NCI-H82 (cell line): Measurements from ENCODE around the gene GFI1B.
A peak's percentile ranks its signal among the peaks of the same experiment; 100 is the strongest.
"Not testable (repeated sequence)": the region's sequence is repeated elsewhere in the genome, so short reads cannot be mapped to it uniquely, and the experiment has no call there.

Experiments used
- DNase-seq: peaks from one replicate; lab custom pipeline; 2025; lab: John Stamatoyannopoulos, UW

Gene GFI1B

DNA sequence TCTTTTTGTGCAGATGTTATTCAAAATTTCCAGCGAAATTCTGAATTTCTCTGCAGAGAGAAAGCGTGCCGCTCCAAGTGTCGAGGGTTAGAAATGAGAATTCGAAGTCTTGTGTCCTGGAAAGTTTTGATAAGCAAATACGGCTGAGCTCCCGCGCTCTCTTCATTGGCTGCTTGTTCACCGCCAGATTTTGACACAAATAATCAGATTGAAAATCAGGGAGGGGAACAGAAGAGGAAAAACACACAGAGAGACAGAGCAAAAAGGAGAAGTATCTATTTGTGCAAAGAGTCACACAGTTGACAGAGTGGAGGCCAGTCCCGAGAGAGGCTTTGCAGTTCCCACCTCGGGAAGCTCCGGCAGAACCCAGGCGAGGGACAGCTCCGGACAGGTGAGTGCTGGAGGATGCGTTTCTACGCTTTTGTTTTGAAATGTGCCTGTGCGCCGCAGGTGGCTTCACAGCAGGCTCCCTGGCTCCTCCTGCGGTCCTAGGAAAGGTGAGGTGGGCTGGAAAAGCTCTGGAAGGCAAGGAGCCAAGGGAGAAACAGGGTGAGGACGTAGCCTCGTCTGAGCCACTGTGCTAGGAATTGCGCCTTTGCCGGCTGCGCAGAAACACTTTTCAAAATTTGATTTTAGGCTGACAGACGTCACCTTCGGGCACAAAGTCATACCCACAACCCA, at the start of gene GFI1B:
TSS of gene GFI1B (plus strand) at position 244 of the 681 bp plus-strand sequence. CDS start 7,985 bp downstream, outside the sequence.
- DNase-seq, result no peak

DNA sequence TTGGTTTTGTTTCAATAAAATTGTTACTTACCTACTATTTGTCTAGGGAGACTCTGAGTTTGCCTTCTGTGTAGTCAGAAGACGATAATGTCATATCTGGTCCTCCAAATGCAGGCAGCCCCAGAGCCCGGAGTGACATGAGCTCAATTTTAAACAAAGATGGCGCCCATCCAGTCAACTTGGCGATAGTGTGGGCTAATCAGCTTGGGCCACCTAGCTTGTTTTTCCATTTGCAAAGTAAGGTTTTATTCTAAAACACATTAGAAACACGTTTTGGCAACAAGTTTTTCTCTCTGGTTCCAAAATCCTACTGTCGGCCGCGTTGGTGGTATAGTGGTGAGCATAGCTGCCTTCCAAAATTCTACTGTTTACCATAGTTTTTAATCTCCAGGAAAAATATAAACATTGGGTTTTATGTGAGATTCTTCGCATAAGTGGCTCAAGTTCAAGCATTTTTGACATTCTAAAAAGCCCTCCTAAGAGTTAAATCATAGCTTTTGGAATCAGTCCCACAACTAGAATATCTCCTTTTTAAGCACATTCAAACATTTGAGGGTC, 47.2 kb upstream of the GFI1B start:
- no peak for DNase-seq

DNA sequence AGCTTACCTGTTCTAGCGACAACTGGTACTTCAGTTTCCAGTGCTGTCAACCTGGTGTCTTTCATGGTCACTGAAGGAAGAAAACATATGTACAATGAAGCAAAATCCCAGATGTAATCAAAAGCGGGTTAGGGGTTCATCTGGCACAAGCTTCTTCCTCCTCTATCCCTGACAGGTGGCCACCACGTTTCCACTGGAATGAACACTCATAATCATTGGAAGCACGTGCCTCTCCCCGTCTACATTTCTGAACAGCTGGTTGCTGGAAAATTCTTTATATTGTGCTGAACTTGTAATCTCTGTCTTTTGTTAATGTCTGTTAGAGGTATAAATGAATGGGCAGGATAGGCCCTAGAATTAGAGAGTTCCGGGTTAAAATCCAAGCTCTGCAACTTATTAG, 43.5 kb upstream of the GFI1B start:
- DNase-seq, result peak; percentile 58

DNA sequence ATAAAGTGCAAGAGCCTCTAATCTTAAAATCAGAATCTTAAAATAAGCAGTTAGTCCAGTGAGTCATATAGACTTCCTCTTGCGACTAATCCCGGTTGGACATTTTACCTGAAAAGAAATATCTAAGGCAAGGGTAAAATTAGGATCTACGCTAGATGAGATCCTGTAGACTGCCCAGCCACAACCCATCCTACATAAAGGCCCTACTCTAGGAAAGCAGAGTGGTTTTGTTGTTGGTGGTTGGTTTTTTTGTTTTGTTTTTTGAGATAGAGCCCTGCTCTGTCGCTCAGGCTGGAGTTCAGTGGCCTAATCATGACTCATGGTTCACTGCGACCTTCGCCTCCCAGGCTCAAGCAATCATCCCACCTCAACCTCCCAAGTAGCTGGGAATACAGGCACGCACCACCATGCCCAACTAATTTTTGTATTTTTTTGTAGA, 41.0 kb upstream of the GFI1B start:
- DNase-seq, result no peak

DNA sequence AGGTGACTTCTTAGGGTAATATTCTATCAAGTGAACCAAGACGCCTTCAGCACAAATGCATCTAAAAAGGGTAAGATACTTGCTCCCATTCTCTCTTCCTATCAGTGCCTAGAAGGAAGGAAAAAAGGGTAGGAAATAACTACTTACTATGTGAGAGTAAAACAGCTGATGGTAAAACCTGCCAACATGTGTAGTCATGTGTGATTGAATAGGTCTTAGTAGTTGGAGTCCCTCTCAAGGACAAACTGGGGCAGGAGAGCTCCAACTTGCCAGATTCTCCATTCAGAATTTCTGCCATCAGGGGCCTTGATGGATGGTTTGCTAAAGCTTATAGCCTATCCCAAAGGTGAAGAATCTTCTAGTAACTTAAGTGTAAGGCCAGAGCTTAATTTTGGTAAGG, 39.3 kb upstream of the GFI1B start:
- DNase-seq, result no peak

DNA sequence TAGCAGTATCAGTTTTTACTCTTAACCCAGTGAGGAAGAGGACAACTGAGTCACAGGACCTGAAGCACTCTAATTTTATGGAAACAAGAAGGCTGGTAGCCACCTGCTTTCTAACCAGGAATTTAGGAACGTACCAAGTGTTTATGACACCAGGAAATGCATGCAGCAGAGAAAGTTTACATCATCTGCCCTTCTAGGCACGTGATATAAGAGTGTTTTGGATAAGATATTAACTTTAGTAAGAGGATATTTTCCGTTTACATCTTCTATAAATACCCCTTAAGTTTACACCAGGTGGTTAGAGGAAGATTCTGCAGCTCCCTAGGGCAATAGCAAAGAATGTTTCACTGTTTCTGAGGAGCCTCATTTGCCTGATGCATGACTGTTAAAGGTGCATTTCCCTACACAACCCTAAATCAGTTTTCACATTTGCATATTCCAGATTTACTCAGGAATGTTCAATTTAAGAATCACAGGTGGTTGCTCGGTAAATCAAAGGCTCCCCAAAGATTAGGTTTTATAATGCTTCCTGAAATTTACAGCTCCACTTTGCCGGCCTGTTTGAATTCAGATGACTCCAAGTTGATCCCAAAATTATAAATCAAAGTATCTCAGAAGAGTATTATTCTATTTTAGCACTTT, 35.8 kb upstream of the GFI1B start:
- DNase-seq, result no peak

DNA sequence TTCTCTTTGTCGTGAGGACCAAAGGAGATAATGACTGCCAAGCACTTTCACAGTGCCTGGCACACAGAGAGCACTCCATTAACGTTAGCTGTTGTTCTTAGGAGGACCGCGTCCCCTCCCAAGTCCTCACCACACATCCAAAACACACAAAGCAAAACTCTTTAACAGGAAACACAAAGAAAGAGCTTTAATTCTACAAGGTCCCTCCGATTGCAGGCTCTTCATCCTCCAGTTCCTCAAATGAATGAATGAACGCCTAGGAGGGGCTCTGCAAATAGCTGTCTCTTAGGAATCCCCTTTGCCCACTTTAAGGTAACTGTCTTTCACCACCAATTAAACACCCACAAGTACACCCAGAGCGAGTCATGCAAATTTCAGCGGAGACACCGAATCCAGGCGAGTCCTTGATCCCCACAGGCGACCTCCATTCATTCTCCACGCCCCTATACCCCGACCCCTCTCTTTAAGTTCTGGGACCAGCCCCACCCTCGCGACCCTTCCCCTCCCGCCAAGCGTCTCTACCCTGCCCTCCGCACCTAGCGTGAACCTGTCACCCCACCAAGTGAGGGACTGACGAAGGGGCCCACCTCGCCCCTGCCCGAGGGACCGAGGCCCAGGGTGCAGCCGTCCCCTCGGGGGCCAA, 34.7 kb upstream of the GFI1B start:
- peak; percentile 29 for DNase-seq

DNA sequence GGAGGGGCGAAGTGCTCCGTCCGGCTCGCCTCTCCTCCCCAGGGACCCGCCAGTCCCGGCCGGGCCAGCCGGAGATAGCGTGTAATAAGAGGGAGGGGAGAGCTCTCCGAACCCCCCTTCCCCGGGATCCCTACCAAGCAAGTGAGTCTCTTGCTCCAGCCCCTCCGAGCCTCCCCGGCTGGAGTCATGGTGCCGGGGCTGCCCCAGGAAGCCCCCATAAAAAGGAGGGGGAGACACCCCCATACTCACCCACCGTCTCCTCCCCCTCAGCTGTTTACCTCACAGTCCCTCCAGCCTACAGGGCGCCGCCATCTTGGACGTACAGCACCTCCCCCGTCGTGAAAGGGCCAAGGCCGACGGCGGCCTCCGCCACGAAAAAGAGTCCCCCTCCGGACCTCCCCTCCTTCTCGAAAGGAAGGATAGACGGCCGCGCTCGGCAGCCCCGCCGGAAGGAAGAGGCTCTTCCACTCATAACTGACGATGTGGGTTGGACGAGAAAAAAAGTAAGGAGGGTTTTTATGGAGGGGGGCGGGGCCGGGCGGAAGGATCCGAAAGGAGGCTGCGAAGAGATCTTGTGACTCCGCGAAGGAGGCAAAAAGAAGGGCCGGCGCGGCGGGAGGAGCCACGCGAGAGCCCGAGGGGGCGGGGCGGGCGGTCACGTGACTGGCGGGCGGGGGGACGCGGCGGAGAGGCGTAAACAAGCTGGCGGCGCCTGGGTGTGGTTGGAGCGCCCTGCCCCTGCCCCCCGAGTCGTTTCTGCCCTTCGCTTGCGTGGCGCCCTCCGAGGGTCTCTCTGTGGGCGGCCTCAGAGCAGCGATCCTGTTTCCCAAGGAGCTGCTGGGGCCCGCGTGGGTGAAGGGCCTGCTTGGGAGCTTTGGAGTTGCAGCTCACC, 34.0 kb upstream of the GFI1B start, which contains the start of gene TSC1:
TSS of gene TSC1 (minus strand) at position 323 of the 892 bp plus-strand sequence. CDS start 15,744 bp downstream, outside the sequence.
- peak; percentile 96 for DNase-seq

DNA sequence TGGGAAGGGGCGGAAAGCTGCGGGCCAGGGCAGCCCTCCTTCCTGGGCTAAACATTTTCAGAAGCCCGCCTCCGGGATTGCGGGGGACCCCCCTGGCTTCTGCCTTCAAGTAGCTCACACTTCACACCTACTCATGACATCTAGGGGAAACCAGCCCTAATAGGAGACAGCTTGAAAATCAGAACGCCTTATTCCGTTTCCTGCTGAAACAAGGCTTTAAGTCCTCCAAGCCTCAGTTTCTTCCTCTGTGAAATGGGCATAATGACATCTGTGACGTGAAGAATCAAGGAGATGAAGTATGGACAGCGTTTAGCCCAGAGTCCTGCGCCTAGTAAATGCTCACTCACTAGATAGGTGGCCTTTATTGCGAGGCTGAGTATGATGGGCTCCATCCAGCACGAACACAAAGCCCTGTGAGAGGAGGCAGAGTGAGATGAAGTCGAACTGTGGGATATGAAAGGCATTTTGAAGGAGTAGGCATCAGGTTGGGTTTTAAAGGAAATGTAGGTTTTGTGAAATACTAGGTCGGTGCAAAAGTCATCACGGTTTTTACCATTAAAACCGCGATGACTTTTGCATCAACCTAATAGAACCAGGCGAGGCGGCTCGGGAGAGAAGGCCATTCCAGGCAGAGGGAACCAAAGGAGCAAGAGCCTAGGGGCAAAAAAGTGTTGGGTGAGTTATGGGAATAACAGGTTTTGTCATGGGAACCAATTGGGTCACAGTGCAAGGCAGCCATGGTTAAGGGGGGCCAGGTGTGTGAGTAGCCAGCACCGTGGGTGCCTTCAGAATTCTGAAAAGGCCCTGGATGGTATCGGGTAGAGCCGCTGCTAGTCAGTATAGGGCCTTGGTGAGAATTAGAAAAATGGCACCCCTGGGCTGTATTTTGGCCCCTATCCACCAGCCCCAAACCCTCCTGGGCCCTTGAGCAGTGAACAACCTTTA, 33.0 kb upstream of the GFI1B start:
- DNase-seq, result no peak

DNA sequence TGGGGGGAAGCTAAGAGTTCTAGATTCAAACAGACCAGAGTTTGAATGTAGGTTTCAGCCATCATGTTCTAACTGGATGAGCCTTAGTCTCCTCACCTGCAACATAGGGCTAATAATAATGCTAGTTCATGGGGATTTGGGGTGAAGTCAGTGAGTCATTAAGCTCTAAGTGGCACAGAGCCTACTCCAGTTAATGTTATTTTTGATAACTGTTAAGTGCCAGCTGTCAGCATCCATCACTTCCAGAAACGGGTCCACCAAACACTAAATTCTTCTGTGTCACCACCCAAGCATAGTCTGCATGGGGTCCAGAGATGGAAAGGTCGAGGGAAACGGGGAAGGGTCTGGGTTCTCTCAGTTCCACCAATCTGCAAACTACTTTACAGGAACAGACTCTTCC, 32.3 kb upstream of the GFI1B start:
- DNase-seq, result no peak

DNA sequence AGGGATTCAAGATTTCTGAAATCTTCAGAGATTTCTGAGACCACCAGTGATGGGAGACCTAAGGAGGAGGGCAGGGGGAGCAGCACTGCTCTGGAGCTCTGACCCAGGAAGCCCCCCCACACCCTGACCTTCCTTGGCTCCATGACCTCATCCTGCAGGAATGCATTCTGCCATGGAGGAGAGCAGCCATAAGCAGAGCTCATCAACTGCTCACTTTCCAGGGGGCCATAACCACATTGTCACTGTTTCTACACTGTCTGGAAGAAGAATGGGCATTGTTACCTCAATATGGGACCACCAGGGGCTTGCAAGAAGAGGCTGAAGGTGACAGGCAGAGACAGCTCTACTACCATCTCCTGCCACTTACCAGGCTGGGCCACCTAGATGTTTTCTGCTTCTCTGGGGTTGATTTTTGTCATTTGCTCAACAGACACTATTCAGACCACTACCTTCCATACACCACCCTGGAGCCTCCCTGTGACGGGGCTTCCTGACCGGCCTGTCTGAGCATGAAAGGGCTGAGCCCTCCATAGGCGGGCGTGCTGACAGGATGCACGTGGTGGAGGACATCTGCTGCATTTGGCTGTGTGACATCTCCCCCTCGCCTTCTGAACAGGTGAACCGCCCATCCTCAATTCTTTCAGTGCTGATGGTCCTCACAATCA, 31.7 kb upstream of the GFI1B start:
- DNase-seq, result no peak

DNA sequence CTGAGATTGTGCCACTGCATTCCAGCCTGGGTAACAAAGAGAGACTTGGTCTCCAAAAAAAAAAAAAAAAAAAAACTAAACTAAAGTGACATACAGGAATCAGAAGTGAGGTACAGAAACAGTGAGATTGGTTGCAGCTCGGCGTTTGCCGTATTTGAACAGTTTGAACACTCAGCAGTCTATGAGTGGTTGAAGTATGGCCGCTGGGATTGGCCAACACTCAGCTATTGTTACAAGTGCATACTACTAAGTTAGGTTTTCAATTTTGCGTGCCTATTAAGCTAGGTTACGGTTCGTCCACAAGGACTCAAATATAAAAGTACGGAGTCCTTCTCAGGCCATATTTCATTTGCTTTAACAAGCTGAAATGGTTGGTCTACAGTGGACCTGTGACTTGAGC, 30.7 kb upstream of the GFI1B start:
- no peak for DNase-seq

DNA sequence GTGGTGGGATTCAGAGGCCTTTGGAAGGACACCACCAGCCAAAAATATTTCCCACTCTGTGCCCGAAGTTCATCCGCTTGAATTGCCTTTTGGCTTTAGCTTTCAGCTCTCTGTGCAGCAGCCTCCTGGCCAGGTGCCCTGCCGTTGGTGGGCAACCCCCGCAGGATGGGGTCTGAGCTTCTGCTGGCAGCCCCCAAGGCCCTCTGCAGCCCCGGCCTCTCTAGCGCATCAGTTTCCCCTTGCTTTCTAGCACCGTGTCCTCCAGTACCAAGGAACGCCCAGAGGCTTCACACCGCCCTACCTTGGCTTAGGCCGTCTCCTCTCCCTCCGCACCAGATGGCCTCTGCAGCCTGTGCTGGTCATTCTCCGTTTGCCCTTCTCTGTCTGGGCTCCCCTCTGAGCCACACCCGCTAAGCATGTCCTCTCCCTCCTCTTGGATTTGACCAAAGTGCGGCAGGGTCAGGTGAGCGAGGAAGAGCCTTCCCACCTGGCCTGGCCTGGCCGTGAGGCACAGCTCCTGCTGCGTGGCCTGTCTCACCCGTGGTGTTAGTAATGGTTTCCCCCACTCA, 29.9 kb upstream of the GFI1B start:
- DNase-seq, result no peak

DNA sequence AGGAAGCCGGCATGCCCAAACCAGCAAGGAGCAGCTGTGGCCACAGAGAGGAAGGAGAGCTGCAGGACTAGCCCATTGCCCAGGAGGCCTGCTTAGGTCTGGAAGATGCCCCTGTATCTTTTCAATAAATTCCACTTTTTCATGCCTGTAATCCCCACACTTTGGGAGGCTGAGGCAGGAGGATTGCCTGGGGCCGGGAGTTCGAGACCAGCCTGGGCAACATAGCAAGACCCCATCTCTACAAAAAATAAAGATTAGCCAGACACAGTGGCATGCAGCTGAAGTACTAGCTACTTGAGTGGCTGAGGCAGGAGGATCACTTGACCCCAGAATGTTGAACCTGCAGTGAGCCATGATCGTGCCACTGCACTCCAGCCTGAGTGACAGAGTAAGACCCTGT, 28.8 kb upstream of the GFI1B start:
- DNase-seq, result no peak

DNA sequence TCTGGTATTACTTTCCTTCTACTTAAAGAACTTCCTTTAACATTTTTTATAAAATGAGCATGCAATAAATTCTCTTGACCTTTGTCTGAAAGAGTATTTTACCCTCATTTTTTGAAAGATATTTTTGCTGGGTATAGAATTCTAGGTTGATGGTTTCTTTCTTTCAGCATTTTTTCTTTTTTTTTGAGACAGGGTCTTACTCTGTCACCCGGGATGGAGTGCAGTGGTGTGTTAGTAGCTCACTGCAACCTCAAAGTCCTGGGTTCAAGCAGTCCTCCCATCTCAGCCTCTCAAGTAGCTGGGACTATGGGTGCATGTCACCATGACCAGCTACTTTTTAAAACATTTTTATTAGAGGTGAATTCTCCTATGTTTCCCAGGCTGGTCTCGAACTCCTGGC, 23.4 kb upstream of the GFI1B start:
- no peak for DNase-seq

DNA sequence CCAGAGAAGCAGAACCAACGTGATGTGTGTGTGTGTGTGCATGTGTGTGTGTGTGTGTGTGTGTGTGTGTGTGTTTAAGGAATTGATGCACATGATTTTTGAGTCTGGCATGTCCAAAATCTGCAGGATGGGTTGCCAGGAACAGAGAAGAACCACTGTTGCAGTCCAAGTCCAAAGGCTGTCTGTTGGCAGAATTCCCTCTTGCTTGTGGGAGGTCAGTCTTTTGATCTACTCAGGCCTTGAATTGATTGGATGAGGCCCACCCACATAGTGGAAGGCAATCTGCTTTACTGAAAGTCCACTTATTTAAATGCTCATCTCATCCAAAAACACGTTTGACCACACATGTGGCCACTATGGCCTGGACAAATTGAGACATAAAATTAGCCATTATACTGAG, 22.7 kb upstream of the GFI1B start:
- DNase-seq, result no peak

DNA sequence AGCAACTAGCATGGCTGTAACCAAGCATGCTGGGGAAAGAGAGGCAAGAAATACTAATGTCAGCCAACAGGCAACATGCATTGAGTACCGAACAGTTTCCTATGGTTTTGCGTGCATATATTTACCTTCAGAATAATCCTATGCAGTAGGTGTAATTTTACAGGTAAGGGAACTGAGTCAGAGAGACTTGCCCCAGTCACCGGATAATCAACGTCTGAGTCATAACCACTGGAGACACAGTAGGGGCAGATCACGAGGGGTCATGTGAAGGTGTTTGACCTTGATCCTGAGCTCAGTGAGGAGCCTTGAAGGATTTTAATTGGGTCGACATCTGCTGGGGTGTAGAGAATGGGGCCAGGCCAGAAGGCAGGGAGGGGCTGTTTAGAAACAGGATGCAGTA, 20.7 kb upstream of the GFI1B start:
- peak; percentile 81 for DNase-seq

DNA sequence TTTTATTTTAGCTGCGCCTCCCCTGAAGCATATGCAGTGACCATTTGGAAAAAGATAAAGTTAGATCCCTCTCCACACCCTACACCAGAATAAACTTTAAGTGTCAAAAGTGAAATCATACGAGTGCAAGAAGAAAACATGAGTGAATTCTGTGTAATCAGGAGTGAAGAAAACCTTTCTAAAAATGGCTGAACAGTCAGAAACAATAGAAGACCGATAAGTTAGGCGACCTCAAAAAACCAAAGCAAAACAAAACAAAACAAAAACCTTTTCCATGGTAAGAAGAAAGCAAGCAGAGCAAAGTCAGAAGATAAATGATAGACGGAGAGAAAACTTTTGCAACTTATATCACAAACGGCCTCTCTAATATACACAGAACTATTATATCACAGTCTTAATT, 17.5 kb upstream of the GFI1B start:
- DNase-seq, result no peak

DNA sequence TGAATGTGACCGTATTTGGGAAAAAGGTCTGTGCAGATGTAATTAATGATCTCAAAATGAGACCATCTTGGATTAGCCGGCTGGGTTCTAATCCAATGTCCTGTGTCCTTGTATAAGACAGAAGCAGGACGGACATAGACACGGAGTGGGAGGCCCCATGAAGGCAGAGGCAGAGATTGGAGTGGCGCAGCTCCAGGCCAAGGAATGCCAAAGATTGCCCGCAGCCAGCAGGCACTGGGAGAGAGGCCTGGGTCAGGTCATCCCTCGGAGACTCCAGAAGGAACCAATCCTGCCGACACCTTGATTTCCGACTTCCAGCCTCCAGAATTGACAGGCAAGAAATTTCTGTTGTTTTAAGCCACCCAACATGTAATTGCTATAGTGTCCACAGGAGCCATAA, 13.0 kb upstream of the GFI1B start:
- DNase-seq, result no peak

DNA sequence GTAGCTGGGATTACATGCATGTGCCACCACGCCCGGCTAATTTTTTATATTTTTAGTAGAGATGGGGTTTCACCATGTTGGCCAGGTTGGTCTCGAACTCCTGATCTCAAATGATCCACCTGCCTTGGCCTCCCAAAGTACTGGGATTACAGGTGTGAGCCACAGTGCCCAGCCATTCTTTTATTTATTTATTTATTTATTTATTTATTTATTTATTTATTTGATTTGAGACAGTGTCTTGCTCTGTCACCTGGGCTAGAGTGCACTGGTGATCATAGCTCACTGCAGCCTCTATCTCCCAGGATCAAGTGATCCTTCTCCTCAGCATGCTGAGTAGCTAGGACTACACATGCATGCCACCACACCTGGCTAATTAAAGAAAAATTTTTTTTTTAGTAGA, 10.6 kb upstream of the GFI1B start:
- not testable (repeated sequence) for DNase-seq
